ENCODE measurements around the gene COL2A1.
A peak's percentile ranks its signal among the peaks of the same experiment; 100 is the strongest.
"Not testable (repeated sequence)": the region's sequence is repeated elsewhere in the genome, so short reads cannot be mapped to it uniquely, and the experiment has no call there.

The COL2A1 gene

DNA sequence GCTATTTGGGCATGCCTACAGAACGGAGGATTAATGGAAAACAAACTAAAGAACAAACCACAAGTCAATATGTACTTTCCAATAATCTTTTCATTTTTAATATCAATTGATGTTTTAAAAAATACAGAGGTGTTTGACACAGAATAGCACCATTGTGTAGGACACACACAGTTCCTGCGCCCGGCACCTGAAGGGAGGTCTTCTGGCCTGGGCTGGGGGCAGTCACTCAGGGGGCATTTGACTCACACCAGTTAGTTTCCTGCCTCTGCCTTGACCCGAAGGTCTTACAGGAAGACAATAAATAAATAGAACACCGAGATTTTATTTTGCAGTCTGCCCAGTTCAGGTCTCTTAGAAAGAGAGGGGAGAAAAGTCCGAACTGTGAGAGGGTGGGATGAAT is 31.4 kb downstream of the COL2A1 start:
- DNase-seq = no peak

DNA sequence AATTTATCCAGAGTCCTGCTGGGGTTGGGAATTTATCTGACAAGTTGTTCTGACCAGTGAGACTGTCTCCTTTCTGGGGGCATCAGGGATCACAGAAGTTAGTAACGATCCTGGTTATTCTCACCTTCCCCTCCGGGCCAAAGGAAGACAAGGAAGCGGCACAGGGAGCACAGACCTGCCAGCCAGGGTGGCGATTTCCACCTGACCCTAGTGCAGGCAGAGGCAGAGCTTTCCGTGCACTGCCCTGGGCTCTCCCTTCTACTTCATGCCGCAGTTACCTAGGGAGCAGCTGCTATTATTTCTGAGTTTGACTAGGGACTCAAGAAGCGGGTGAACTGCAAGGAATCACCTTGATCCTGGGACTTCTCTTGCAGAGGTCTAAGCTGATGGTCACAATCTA is 33.4 kb downstream of the COL2A1 start:
- no peak for DNase-seq

DNA sequence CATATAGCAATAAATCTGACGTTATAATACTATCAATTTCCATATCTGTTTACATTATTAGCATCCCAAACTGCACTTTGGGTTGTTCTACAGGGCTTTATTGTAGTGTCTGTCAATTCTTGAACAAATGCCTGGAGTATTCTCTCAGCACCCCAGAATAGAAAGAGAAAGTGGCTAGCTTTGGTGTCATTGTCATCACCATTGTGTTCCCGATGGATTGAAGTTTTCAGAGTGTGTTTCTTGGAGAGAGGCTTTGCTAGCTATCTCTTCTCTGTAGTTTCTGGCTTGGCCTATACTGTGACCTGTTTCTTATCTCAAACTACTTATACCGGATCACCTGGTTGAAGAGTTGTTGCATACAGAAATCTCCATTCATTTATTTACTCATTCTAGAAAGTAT is 34.4 kb downstream of the COL2A1 start:
- DNase-seq = no peak

DNA sequence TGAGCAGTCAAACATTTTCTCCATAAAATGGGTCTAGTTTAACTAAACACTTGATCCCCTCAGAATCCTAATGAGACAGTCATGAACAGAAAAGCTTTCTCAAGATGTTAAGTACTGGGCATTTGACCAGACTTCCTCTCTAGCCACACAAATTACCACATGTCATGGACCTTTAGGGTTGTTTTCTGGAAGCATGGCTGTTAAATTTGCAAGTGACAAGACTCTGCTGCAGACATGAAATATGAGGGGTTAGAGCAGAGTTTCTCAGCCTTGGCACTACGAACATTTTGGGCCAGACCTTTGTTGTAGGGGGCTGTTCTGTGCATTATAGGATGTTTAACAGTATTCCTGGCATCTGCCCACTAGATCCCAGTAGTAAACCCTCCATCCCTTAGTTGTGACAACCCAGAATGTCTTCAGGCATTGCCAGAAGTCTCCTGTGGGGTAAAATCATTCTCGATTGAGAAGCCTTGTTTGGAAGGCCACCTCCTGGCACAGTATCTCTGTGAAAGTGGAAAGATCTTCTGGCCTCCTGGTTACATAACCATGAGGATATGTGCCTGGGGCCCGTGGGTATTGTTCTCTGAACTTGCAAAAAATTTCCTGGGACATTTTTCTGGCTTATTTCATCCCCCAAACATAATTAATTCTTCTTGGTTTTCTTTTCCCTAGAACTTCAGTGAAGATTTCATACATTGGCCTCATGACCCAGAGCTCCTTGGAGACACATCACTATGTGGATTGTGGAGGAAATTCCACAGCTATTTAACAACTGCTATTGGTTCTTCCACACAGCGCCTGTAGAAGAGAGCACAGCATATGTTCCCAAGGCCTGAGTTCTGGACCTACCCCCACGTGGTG is 36.6 kb downstream of the COL2A1 start:
- DNase-seq = no peak

DNA sequence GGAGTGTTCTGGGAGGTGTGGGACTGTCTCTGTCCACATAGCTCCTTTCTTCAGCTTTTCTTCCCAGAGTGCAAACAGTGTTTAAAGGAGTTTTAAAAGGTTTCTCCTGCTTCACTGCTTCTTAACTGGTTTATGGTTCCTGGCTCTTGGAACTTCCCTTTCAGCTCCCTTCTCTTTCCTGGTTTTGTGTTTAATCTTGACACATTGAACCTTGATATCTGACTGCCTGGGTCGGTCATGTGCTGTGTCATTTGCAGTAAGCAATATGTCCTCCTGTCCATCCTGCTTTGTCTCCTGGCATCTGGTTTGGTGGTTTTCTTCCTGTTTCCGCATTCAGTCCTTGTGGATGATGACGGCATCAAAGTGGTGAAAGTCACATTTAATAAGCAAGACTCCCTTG is 38.7 kb downstream of the COL2A1 start:
- no peak for DNase-seq

DNA sequence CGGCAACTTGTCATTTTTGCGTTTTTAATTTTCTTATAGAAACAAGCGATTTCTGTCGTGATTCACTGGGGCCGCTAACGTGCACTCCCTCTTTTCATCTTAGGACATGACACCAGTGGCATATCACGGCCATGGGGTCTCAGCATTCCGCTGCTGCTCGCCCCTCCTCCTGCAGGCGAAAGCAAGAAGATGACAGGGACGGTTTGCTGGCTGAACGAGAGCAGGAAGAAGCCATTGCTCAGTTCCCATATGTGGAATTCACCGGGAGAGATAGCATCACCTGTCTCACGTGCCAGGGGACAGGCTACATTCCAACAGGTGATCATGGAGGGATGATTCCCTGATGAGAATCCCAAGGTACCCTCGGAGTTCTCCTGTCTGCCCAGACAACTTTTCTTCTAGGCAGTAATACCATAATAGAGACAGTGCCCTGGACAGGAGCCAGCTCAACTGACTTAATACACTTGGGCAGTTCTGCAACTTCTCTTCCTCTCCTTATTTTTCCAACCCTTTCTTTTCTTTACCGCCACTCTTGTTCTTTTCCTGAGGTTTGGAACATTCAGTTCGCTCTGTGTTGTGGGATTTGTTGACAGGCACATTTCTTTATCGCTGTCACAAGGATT is 40.1 kb downstream of the COL2A1 start:
- peak; percentile 20 for DNase-seq

DNA sequence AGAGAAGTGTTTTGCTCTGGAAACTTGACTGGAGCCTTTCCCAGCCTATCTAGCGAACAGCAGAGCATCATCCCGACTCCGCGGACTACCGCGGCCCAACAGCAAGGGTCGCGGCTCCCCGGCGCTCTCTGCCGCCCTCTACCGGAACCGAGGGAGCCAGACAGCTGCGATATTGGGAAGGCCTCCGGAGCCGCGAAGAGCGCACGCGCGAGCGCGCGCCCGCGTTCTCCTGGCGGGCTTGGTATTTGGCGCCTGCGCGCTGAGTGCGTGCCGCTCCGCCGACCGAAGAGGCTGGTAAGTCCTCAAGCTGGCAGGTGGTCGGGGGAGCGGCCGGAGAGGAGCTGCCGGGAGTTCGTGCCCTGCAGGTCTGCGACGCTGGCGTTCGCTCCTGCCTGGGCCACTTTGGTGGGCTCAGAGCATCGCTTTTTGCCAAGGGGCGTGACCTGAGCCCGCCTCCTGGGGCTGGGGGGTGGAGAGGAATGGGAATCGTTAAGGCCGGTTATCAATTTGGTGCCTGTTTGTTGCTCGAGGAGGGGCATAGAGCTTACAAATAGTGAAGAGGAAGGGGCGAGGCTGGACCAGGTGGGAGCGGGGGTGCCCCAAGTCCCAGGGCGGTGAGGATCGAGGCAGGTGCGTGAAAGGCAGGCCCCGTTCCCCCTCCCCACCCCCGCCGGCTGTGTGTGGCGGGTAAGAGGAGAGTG is 40.8 kb downstream of the COL2A1 start, which contains the start of gene TMEM106C:
Gene TMEM106C, plus strand, starts transcription at position 257 of the 701 bp plus-strand sequence. CDS start 641 bp downstream, outside the sequence.
- DNase-seq = peak; percentile 96

DNA sequence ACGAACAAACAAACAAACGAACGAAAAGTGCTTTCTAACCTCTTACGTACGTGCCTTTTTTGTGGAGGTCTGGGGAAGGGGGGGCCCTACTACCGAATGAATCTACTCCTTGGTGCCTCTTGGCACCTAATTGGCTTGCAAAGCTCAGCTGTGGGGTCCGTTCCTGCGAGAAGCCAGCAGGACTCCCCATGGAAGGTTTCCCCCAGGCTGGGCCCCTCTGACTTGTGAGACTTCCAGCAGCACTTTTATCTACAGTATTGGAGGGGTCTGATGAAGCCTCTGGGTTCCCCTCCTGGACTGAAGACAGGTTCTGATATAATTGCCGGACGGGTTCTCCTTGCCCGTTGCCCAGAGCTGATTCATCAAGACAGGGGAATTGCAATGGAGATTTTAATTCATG is 42.1 kb downstream of the COL2A1 start:
- DNase-seq = no peak

DNA sequence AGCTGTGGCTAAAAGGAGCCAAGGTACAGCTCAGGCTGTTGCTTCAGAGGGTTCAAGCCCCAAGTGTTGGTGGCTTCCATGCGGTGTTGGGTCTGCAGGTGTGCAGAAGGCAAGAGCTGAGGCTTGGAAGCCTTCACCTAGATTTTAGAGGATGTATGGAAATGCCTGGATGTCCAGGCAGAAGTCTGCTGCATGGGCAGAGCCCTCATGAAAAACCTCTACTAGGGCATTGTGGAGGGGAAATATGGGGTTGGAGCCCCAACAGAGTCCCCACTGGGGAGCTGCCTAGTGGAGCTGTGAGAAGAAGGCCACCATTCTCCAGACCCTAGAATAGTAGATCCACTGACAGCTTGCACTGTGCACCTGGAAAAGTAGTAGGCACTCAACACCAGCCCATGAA is 46.6 kb downstream of the COL2A1 start:
- DNase-seq = not testable (repeated sequence)

DNA sequence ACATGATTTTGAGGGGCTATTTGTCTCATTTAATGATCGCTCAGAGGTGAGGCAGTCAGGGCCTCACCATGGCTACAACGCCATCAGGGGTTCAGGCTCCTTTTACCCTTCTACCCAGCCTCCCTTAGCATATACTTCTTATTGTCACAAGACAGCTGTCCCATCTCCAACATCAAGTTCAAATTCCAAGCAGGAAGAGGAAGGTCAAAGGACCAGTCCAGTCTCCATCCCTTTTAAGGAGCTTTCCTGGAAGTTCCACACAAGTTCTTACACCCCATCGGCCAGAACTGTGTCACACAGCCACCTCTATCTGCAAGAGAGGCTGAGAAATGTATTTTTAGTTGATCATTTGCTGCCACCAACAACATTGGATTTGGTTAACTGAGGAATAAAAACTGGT is 49.2 kb downstream of the COL2A1 start:
- no peak for DNase-seq

DNA sequence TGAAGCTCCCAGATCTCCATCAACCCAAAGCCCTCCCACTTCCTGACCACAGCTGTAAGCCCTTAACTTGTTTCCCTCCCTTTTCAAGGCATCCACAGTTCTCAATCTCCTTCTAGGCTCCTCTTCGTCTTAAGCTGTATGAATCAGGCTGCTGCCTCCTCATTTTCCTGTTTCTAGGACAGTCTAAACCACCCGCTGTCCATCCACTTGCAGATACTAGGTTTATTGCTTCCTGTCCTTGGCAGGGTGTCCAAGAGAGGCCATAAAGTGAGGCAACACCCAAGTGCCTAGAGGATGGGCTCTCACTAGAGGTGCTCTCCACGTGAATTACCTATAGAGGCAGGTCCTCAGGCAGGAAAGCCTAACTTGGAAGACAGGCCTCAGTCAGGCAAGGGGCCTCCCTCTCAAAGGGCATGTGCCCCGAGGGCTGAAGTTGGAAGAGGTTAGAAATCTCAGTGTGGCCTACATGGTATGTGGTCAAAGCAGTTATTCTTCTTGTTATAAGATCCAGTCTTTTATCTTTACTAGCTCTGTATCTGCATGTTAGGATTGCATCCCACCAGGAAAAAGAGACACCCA is 49.7 kb downstream of the COL2A1 start:
- DNase-seq = no peak

DNA sequence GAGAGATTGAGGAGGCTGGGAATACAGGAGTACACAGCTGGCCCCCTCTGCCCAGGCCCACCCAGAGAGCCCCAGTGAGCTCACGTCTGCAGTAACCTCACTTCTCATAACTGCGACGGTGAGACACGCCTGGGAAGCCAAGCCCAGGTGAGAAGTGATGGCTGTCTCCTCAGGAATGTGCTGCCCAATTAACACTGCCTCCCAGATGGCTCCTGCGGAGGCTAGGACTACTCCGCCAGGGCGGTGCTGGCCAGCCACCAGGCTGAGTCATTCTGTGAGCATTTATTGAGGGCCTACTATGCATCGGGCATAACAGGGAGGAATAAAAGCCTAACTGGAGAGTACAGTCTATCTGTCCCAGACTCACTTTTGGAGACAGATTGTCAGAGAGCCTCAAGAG is 50.2 kb downstream of the COL2A1 start:
- no peak for DNase-seq

DNA sequence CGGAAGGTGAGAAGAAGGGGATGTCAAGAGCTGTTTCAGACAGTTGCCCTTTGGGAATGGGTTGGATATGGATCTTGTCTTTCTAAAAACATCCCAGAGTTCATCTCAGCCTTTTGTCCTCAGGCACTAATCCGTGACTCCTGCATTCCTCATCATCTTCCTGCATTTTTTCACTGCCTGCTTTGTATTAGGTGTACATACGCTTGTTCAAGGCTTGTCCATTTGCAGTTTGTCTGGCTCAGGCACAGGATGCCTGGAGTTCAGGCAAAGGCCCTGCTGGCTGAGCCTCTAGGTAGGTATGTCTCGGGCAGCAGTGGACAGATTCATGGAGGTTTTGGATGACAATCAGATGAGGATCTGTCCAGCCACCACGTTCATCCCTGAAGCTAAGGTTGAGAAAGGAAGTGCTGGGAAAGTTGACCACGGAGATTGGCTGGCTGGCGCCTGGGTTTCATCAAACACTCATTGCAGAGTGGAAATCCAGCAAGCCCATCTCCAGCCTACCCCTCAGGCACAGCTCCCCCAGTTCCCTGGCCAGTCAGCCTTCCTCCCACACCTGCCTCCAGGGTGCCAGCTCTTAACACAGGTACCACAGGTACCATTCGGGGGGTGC is 53.3 kb downstream of the COL2A1 start:
- DNase-seq = no peak

DNA sequence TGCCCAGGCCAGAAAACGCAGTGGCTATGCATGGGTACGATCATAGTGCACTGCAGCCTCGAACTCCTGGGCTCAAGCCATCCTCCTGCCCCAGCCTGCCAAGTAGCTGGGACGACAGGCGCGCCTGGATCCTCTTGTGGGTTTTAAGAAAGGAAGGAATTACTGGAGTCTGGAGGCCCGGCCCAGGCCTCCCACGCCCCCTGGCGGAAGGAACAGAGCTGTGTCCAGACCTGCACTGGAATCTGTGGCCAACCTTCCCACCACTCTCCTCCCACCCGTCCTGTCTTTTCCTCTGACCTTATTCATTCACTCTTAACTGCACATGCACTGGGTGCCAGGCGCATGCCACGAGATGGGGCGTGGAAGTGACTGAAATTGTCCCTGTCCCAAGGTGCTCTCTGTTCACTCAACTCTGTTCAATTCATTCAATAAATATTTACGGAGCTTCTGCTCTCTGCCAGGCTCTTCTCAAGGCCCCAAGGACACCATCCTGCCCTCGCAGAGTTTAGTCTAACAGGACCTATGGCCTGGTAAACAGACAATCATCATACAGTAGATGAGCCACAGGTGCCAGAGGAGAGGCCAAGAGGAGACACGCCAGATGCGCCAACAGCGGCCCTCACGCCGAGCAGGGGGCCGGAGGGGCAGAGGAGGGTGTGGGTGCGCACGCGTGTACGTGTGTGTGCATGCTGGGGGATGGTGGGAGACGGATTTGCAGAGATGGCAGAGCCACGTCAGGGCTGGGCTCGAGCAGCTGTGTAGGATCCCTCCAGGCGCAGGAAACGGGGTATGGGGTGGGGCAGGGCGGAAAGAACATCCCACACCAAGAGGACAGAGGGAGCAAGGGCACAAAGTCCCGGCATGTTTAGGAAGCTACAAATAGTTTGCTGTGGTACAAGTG is 54.6 kb downstream of the COL2A1 start:
- DNase-seq = peak; percentile 61

DNA sequence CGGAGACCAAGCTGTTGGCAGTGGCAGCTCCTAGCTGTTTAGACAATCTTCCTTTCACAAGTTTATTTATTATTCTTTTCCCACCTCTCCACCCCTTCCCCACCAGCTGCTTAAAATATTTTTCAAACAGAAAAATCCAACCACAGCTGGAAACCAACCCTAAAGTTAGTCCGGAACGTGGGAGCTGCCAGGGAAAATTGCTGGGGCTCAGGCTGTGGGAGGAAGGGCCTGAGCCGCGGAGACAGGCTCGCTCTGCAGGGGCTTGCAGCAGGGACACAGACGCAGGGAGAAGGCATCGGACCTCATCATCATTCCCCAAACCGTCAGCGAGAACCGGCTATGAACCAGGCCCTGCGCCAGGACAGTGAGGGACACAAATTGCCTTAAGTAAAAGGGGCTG is 56.9 kb downstream of the COL2A1 start:
- no peak for DNase-seq

DNA sequence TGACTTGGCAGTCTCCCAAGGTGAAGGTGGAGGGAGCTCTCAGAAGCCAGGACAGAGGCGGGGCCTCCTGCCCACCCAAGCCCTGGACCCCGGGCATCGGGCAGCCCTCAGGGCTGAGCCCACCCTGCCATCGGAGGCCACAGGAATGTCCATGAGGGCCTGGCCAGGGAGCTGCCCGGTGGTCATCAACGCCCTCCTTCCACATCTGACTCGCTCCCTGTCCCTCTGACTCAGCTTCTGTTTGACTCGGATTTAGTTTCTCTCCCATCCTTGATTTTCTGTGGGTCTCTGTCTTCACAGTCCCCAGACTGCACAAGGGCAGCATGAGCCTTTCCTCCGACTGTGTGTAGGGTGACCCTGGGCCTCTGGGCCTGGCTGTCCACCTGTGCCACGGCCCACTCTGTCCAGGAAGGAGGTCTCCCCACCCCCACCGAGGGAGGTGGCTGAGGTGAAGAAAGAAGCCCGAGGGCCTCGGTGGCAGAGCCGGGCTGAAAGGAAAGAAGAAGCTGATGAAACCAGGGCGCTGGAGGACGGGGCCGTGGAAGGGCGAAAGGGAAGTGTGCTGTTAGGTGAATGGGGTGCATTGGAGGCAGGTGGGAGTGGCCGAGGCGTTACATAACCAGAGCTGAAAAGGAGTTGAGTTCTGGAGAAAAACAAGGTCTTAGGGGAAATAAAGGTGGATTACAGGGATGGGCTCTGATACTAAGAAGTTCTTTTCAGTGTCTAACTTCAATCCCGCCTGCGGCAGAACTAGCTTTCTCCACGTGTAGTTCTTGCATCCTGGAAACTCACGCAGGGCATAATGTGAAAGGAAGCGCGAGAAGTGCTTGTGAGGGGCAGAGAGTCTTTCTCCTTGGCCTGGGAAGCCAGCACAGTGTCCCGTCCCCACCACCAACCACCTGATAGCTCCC is 57.6 kb downstream of the COL2A1 start:
- no peak for DNase-seq

DNA sequence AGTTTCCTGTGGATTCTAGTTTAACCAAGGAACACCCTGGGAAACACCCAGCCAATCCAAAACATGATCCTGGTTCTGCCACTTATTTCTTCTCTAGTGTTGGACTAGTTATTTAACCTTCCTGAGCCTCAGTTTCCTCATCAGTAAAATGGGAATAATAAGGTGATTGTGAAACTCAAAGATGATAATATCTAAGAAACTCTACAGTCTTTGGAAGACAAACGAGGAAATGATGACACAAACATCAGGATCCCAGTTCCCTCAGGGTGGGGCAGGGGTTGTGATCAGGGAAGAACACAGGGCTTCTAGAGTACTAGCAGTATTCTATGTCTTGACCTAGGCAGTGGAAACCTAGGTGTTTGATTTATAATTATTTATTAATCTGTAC is 58.9 kb downstream of the COL2A1 start:
- no peak for DNase-seq

DNA sequence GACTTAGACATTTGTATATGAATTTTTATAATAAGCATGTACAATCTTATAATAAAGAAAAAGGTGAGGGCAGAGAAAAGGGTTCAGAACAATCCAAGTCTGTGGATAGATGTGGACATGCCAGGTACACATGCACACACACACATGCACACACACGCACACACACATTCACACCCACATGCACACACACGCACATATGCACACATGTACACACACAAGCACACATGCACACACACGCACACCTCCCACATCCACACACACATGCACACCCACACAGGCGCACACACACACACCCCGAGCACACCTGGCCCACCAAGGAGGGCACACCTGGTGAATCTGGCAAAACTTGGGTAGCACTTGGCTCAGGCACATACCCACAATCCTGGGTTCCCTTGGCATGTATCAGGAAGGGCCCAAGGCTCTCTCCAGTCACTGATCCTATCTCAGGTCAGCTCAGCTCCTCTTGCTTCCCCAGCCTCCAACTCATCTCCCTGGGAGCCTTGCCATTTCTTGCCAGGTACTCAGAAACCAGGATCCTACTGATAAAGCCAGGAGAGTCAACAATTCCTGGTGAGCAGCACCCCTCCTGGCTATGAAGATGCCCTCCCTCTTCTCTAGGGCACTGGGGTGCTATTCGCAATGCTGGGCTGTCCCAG is 59.5 kb downstream of the COL2A1 start:
- no peak for DNase-seq

DNA sequence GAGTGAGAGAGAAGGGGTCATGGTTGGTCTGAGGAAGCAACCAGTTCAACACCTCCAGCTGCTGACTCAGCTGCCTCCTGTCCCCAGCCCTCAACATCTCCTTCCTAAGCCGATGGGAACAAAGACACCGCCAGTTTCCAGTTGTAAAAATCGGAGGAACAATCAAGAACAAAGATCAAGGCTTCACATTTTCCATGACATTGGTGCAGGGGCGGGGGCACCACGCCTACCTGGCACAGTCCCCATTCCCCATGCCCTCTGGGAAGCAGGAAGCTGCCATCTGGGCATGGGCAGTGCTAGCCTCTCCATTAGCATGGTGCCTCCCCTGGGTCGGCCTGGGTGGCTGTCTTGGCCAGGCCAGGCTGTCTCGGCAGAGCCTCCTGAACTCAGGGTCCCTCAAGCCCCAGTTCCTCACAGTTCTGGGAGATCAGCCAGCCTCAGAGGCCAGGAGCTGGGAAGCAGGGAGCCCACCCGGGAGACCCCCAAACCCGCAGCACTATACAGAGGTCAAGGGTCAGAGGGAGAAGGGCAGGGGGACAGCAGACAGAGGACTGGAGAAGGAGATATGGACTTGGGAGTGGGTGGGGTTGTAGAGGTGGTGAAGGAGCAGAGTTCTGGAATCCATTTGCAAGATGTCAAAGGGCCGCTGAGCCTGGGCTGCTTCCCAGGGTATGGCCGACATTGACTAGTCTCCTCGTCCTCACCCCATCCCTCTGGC is 60.5 kb downstream of the COL2A1 start:
- DNase-seq = no peak
